Endothelial cell of umbilical vein (primary cell): ENCODE measurements around the gene KDR. TPM values are rescaled to one million over a fixed set of nuclear protein-coding genes. Genes with fewer than 3 reads are reported as not detected.

Experiments
- polyA plus RNA-seq, 4 experiments: library from polyadenylated mRNA; depleted of rRNA in 3 of 4; stranded (reverse) in 3 of 4; unstranded in 1 of 4; fragments of >200 nt; gene quantifications; 2 replicates each; pipeline versions ENCODE4 v1.2.1 to v1.2.3, GENCODE V29; 2011 to 2012; ENCODE audit warnings: missing spikeins in 1 of 4
- small RNA-seq: library from RNA; depleted of rRNA; stranded (forward); fragments of <200 nt; gene quantifications from one replicate; pipeline ENCODE3, GENCODE V24; 2012; ENCODE audit warnings: low replicate concordance, low read depth; ENCODE audit not compliant: insufficient read depth, insufficient read length
- total RNA-seq: library from RNA; stranded (reverse); gene quantifications from 2 replicates; pipeline ENCODE4 v1.2.3, GENCODE V29; 2021

KDR gene
- total and polyA plus RNA-seq, 2 donors (not counting 3 experiments of a cell fraction or from before 2014, with no cell fraction given), result 80.5 to 145 TPM

Small RNA genes within 50 kb of the gene (small RNA-seq; reads per million reads assigned to genes)
- not detected for gene RN7SL424P
- gene RNU6-410P, result not detected

Other genes with a start within 250 kb of the KDR start
- gene SRD5A3, start 220.6 kb upstream of the KDR start, total RNA-seq, result 24.3 and 30.4 TPM in 2 replicates
- gene SRD5A3, start 220.6 kb upstream of the KDR start, polyA plus RNA-seq, result 23.6 and 29.0 TPM in 2 replicates